ENCODE results near the gene GALE. TPM values are rescaled to one million over a fixed set of nuclear protein-coding genes. Genes with fewer than 3 reads are reported as not detected.

GALE gene
- polyA plus RNA-seq, 3 donors, result 17.6 to 21.9 (median 18.0) TPM

- DNase-seq, result no peak
- peaks cover 97% of the 10 kb centered on the region for H4K20me1 ChIP-seq (ENCODE audit: insufficient read depth, low read length)
- H3K27me3 Mint-ChIP-seq (ENCODE audit: low read depth in 3 of 3), result peaks cover 0 to 2% (median 0%) of the 10 kb centered on the region in 3 donors
- no peaks in the 10 kb centered on the region for H3K27me3 ChIP-seq (ENCODE audit: control insufficient read depth in 2 of 2, insufficient read depth in 2 of 2, low read length in 2 of 2)
- 100% methylated on average over 3 of the region's 4 CpGs for WGBS (ENCODE audit: insufficient coverage)
- peak overlapping the region in 1 of 2 donors; percentile 6 for H3K27ac ChIP-seq (ENCODE audit: low read depth in 1 of 2, low read length in 2 of 2)
- no peak overlapping the region for H3K4me3 Mint-ChIP-seq
- H3K4me3 ChIP-seq (replicated peaks in 1 of 3; ENCODE audit: low read depth in 2 of 3, low read length in 3 of 3), result no peak overlapping the region
- TF ChIP-seq CTCF (IDR thresholded peaks at IDR 0.05), result peak; percentile 5
- intact Hi-C loops (cut with micrococcal nuclease), result loop anchor here (5.0 to 10.0 kb wide), 2 partner anchors 60 to 197 kb away; partner anchors contain the start of genes ID3 (in 1 of the 2) and RPL11 (in 1 of the 2)
- peaks cover 76 to 95% of the 10 kb centered on the region in 2 donors for H3K36me3 ChIP-seq (replicated peaks in 1 of 2; ENCODE audit: control insufficient read depth in 1 of 2, insufficient read depth in 2 of 2, low read length in 2 of 2)
- no peaks in the 10 kb centered on the region for H3K9me3 Mint-ChIP-seq
- H3K4me2 ChIP-seq (replicated peaks; ENCODE audit: extremely low read depth, low read length, poor library complexity, severe bottlenecking), result no peak overlapping the region
- H3K27ac Mint-ChIP-seq, result peak overlapping the region in 1 of 7 donors; percentile 4
- H3K9me3 ChIP-seq (replicated peaks in 1 of 2; ENCODE audit: control insufficient read depth in 1 of 2, insufficient read depth in 1 of 2, low read length in 2 of 2), result no peaks in the 10 kb centered on the region
- peaks cover 47% of the 10 kb centered on the region for H3K79me2 ChIP-seq (ENCODE audit: insufficient read depth, low read length)
- H3K9ac ChIP-seq (ENCODE audit: insufficient read depth, low read length, poor library complexity, severe bottlenecking), result no peak overlapping the region
- H3K4me1 ChIP-seq (ENCODE audit: control insufficient read depth in 1 of 2, insufficient read depth in 2 of 2, low read length in 2 of 2), result no peaks in the 10 kb centered on the region
- peaks cover 73 to 81% of the 10 kb centered on the region in 2 donors for H3K36me3 Mint-ChIP-seq
- no peak overlapping the region for H2AFZ ChIP-seq (ENCODE audit: insufficient read depth, low read depth, low read length, poor library complexity, severe bottlenecking)
- H3K4me1 Mint-ChIP-seq, result peaks cover 9% of the 10 kb centered on the region
Observed at GRCh38 chr1:23751815-23752200, 48.7 kb downstream of the GALE start.

DNA sequence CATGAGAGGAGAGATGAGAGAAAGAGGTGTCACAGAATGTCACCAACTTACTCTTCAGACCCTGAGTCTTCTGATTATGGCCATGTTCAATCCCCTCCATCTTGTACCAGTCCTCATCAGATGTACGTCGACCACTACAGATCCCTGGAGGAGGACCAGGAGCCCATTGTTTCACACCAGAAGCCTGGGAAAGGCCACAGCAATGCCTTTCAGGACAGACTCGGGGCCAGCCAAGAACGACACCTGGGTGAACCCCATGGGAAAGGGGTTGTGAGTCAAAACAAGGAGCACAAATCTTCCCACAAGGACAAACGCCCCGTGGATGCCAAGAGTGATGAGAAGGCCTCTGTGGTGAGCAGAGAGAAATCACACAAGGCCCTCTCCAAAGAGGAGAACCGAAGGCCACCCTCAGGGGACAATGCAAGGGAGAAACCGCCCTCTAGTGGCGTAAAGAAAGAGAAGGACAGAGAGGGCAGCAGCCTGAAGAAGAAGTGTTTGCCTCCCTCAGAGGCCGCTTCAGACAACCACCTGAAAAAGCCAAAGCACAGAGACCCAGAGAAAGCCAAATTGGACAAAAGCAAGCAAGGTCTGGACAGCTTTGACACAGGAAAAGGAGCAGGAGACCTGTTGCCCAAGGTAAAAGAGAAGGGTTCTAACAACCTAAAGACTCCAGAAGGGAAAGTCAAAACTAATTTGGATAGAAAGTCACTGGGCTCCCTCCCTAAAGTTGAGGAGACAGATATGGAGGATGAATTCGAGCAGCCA lies 49.3 kb downstream of the GALE start:
- WGBS (ENCODE audit: insufficient coverage), result no CpG with 5 or more reads among the region's 11 CpGs
- peaks cover 97% of the 10 kb centered on the region for H4K20me1 ChIP-seq (ENCODE audit: insufficient read depth, low read length)
- peaks cover 53% of the 10 kb centered on the region for H3K79me2 ChIP-seq (ENCODE audit: insufficient read depth, low read length)
- no peak overlapping the region for H2AFZ ChIP-seq (ENCODE audit: insufficient read depth, low read depth, low read length, poor library complexity, severe bottlenecking)
- Mint-ChIP-seq H3K4me3 (no peak overlapping the region), H3K4me1 (peaks cover 13% of the 10 kb centered on the region), H3K27me3 (ENCODE audit: low read depth in 3 of 3) (peaks cover 0 to 2% (median 0%) of the 10 kb centered on the region in 3 donors), H3K9me3 (no peaks in the 10 kb centered on the region), H3K27ac (peak overlapping the region in 4 of 7 donors; percentile 4 to 73 (median 60)), H3K36me3 (peaks cover 70 to 81% of the 10 kb centered on the region in 2 donors)
- no peaks in the 10 kb centered on the region for H3K27me3 ChIP-seq (ENCODE audit: control insufficient read depth in 2 of 2, insufficient read depth in 2 of 2, low read length in 2 of 2)
- H3K4me2 ChIP-seq (replicated peaks; ENCODE audit: extremely low read depth, low read length, poor library complexity, severe bottlenecking), result no peak overlapping the region
- H3K27ac ChIP-seq (ENCODE audit: low read depth in 1 of 2, low read length in 2 of 2), result peak overlapping the region in 1 of 2 donors; percentile 6
- DNase-seq, result peak in 2 of 3 donors; percentile 12 to 34
- no peak overlapping the region for H3K4me3 ChIP-seq (replicated peaks in 1 of 3; ENCODE audit: low read depth in 2 of 3, low read length in 3 of 3)
- intact Hi-C loops (cut with micrococcal nuclease), result loop anchor here (5.0 to 10.0 kb wide), 2 partner anchors 59 to 196 kb away; partner anchors contain the start of genes ID3 (in 1 of the 2) and RPL11 (in 1 of the 2)
- H3K9me3 ChIP-seq (replicated peaks in 1 of 2; ENCODE audit: control insufficient read depth in 1 of 2, insufficient read depth in 1 of 2, low read length in 2 of 2), result no peaks in the 10 kb centered on the region
- no peak overlapping the region for H3K9ac ChIP-seq (ENCODE audit: insufficient read depth, low read length, poor library complexity, severe bottlenecking)
- peaks cover 70 to 95% of the 10 kb centered on the region in 2 donors for H3K36me3 ChIP-seq (replicated peaks in 1 of 2; ENCODE audit: control insufficient read depth in 1 of 2, insufficient read depth in 2 of 2, low read length in 2 of 2)
- peak; percentile 80 for TF ChIP-seq CTCF (IDR thresholded peaks at IDR 0.05)
- H3K4me1 ChIP-seq (ENCODE audit: control insufficient read depth in 1 of 2, insufficient read depth in 2 of 2, low read length in 2 of 2), result no peaks in the 10 kb centered on the region
